HG03460 (cell line): Measurements from ENCODE around the gene DIAPH3.

Experiments used
- ATAC-seq: cut with Tn5 transposase; IDR thresholded peaks from one replicate; pipeline ENCODE4 v1.9.1; 2021; ENCODE audit not compliant: unreplicated experiment

The DIAPH3 gene

DNA sequence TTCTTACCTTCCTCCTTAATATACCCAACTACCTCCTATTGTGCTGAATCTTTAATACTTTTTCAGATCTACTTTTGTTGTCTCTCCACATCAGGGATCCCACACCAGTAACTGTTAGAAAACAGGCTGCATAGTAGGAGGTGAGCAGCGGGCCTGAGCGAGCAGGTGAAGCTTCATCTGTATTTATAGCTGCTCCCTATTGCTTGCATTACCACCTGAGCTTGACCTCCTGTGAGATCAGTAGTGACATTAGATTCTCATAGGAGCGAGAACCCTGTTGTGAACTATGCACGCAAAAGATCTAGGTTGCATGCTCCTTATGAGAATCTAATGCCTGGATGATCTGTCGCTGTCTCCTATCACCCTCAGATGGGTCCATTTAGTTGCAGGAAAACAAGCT lies 279.8 kb downstream of the DIAPH3 start:
- no peak for ATAC-seq

DNA sequence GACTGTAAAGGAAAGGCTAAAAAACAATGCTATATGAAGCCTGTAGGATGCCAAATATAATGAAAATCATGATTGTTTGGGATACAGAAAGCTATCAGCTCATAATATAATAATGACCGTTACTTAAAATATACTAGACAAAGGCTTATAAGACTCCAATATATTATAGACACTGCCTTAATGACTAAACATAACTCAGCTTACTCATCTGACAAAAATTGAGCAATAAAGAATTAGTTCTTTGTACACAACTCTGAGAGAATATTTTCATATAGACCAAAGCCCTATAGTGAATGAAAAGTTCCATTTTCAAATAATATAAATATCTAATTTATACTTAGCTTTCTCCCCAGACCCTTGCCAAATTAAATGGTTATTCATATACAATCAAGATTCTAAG lies 283.3 kb downstream of the DIAPH3 start:
- no peak for ATAC-seq

DNA sequence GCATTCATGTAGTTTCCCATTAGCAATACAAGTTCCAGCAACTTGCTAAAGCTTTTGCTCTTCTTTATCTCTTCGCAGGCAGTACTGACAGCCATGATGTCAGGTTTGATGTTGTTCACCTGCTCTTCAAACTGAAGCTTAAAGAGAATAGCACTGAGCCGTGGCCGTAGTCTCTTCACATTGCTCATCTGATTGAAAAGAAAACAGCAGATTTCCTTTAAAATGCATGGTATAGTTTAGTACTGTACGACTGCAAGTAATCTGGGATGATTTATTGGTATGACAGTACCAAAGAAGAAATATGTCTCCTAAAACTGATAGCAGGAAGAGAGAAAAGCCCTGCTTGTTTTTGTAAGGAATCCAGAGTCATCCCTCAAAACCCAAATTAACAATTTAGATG lies 284.4 kb downstream of the DIAPH3 start:
- no peak for ATAC-seq

DNA sequence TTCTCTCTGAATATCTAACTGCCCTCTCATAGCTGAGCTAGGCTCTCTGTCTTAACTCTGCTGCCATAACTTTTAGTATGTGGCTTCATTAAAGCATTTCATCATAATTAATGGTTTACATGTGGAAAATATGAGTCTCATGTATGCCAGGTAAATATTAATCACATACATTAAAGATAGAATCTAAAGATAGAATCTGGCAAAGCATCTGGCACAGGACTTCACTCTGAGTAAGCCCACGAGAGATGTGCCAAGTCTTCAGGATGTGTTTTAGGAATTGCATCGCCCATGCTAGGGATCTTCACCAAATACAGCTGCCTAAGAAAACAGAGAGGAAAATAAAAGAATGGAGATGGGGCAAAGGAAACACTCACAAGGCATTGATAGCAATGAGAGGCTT lies 285.8 kb downstream of the DIAPH3 start:
- ATAC-seq, result no peak

DNA sequence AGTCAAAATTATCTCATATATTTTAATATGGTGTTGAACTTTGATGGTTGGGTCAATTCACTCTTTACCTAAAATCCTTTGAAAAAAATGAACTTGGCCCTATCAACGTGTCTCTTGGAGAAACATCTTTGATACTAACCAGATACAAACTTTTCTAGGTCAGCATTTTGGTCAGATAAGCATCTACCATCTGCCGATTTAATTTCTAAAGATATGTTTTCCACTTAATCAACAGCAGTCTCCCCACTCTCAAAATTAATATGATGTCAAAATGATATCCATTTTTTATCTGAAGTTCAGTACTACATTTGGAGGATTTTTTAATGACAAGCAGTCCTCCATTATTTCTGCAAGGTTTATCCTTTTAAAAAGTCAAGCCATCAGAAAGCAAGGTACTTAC lies 288.8 kb downstream of the DIAPH3 start:
- no peak for ATAC-seq

DNA sequence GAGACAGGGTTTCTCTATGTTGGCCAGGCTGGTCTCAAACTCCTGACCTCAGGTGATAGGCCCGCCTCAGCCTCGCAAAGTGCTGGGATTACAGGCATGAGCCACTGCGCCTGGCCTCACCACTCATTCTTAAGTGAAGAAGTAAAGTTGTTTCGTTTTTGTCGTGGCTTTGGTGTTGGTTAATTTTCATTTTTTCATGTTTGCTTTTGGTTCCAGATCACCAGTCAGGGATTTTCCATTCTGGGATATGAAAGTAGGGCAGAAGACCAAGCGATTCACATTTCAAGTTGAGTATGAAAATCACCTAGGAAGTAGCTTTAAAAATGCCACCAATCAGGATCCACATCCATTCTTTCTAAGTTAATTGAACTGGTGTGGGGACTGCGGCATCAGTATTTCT lies 289.9 kb downstream of the DIAPH3 start:
- ATAC-seq, result no peak

DNA sequence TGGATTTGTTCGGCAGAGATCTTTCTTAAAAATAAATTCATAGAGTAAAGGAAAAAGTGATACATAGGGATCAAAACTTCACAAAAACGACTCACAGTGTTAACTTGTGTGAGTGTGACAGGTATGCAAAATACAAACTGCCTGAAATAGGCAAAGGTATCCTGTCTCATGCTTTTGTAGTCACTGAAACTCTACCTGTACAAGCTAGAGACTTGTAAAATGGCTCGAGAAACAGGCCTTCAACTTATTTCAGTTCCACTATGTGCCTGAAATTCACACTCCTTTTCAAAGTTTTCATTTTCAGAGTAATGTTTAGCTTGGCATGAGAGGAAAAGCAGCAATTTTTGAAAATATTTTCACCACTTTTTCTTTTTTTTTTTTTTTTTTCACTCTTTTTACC lies 290.4 kb downstream of the DIAPH3 start:
- ATAC-seq, result no peak

DNA sequence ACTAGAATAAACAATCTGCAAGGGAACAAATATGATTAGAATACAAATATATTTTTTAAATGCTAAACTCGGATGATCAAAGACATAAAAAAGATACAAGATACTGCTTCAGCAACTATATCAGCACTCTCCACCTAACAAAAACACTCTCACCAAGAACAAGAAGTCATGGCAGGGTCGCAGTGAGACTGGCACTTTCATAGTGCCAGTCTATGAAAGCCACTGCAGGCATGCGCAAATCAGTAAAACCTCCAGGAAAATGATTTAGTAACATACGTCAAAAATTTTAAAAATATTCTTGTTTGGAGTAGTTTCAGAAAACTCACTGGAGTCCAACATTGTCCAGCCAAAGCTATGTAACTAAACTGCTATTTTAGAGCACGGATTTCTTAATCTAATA lies 295.9 kb downstream of the DIAPH3 start:
- ATAC-seq, result no peak

DNA sequence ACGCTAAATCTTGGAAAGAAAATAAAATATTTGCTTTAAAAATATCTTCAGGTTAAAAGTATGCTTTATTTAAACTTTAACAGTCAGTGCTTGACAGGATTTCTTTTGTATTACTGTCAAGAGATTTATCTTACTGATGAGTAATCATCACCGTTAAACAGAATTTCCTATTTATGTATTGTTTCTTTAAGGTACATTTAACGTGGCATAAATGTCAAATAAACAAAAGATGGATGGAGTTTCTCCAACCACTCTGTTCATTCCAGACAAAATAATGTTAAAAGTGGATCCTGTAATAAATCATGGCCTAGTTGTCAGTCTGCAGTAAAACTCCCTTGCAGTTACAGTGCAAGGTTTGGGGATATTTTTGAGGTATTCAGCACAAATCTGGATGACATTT lies 298.3 kb downstream of the DIAPH3 start:
- ATAC-seq, result no peak

DNA sequence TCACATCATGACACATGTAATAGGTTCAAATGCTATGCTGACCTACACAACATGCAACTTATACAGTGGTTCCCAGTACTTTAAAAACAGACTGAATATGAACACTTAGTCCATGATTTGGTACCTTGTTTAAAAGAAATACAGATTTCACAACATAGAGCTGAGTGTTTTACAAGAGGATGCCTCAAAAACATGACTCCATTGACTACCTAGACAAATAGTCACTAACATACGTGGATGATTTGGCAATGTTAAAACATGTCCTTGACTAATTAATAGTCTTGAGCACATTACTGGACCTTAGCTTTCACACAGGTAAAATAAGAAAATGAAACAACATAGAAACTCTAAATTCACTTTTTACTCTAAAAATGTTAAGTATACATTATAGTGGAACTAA lies 300.1 kb downstream of the DIAPH3 start:
- ATAC-seq, result no peak

DNA sequence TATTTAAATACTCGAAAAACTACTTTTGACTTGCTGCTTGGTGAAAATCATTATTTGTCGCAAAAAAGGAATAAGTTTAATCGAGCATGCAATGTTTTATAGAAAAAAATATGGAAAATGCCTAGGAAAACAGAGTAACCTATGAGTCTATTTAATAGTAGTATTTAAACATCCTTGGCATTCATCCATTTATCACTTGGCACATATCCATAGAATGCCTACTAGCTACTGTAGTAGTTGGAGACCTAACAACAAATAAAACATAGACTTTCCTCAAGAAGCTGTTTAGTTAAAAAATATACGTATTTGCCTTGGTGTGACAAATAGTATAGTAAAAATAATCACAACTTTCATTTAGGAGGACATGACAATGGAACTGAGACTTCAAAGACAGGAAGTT lies 302.1 kb downstream of the DIAPH3 start:
- ATAC-seq, result no peak

DNA sequence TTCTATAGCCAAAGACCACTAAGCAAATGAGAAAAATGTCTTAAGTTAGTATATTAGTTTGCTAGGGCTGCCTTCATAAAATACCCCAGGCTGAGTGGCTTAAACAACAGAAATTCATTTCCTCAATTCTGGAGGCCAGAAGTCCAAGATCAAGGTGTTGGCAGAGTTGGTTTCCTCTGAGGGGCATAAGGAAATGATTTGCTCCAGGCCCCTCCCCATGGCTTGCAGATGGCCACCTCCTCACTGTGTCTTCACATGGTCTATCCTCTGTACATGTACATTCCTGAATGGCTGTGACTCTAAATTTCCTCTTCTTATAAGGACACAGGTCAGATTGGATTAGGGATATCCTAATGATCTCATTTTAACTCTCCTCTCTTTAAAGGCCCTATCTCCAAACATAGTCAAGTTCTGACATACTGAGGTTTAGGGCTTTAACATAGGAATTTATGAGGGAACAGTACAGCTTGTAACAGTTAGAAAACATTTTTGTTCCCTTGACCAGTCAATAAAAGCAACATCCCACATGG lies 307.4 kb downstream of the DIAPH3 start:
- no peak for ATAC-seq

DNA sequence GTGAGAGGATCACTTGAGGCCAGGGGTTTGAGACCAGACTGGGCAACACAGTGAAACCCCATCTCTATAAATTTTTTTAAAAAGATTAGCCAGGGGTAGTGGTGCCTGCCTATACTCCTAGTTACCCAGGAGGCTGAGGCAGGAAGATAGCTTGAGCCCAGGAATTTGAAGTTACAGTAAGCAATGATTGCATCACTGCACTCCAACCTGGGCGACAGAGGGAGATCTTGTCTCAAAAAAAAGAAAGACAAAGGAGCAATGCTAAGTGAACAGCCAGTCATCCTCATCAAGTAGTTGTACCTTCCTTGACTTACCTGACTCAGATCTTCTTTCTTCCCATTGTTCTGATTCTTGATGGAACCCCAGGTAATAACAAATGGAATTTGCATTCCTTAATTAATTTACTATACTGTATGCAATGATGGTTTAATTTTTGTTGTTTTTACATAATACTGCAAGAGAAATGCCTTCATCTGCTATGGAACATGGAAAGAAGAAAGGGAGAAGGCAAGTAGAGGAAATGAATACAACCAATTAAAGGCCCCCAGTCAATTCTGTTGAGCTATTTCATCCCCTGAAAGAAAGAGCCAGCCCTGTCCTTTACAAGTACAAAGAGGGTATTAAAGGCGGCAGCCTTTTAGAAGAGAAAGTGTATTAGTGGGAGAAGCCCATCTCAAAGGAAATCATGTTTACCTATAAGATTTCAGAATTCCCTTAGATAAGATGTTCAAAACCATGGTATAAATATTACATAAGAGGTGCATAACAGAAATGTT lies 316.7 kb downstream of the DIAPH3 start:
- ATAC-seq, result no peak

DNA sequence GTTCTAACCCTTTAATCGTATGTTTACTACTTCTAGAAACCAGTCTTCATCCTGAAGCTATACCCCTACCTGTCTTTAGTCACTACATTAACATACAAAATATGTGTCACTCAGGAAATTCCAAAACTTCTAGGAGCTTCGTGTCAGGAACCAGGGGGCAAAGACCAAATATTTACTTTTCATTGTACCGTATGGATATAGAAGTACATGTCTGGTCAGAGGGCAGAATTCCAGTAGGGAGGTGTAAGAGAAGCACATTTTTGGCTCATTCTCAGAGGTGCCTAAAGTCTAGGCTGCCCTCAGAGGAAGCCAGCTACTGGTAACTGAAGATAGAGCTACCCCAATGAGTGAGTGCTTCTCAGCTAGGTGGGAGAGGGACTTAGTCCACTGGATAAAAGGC lies 320.7 kb downstream of the DIAPH3 start:
- no peak for ATAC-seq

DNA sequence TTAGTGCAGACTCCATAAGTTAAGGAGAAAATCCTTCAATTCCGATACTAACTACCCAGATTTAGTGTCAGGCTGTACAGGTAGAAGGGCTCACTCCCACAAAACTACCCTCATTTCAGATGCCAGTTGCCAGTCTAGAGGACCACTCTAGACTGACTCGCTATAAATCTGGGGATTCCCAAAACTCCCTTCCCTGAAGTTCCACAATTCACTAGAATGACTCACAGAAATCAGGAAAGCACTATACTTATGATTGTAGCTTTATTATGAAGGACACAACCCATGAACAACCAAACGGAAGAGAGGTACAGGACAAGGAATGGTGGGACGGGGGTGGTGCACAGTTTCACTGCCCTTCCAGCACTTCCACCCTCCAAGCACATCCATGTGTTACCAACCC lies 321.2 kb downstream of the DIAPH3 start:
- ATAC-seq, result no peak

DNA sequence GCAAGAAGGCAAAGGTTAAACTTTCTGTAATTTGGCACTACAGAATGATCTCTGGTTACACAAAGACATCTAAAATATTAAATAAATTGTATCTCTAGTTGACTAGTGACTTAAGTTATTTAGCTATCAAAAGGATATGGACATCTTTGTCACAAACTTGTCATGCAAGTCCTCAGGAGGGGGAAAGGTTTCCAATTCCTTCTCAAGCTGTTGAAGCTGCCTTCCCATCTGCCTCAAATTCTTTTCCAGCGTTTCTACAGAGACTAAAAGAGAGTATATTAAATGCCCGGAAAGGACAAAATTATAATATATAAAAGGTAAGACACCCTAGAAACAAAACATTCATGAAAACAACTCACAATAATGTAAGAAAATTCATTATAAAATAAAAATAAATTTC lies 324.5 kb downstream of the DIAPH3 start:
- ATAC-seq, result no peak

DNA sequence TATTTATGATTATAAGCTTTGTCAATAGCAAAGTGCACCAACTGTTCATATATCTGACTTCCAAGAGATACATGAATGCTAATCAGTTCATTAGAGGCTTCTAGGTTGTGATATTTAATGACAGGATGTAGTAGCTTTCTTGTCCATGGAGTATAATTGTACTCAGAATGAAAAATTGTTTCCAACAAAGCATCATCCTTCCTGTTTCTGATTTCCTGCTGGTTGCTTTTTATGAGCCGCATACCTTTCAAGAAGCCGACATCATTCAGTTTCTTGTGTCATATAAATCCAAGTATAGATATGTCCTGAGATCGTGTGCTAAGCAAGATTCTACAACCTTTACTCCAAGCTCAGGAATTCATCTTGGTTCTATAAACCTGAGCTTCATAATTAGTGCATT lies 326.6 kb downstream of the DIAPH3 start:
- ATAC-seq, result no peak

DNA sequence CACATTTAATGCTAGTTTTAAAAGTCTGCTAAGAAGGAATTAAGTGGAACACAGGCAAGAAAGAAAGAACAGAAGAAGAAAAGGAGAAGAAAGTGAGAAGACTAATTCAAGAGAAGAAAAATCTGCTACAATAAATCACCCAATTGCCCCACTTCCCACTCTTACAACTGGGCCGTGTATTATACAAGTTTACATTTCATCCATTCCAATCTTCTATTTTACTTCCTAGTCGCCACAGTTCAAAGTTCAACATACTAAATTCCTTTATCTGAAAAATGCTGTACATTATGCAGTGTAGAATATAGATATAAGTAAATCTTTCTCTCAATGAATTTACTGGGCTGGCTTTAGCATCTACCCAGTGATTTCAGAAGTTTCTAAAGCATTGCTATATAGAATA lies 328.2 kb downstream of the DIAPH3 start:
- no peak for ATAC-seq

DNA sequence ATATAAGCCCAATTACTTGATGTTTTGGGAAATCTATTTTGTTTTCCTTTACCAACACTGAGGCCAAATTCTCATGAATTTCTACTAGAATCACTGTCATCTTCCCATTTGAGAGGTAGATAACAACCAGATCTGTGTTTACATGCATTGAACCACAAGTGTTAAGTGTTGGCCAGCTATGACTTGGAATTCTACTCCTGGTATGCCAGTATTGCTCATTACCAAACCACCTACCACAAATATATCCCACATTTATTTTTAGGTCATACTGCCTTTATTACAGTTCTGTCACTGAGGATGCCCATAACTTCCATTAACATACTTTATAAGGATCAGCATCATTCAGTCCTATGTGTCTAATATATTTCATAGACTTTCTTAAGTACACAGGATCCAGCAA lies 328.9 kb downstream of the DIAPH3 start:
- ATAC-seq, result no peak

DNA sequence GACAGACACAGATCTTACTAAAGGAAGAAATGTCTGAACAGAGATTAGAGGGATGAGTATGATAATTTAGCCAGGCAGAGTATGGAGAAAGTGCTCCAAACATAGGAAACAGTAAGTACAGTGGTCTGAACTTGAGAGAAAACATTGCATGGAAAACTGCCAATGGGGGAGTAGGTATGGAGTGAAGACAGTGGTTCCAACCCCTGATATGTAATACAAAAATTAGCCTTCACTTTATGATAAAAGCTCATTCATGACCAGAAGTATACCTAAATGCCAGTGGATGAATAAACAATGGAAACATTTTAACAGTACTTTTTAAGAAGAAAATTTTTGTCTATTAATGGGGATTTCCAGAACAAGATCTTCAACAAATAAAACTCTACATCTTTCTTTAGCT lies 334.0 kb downstream of the DIAPH3 start:
- ATAC-seq, result no peak

DNA sequence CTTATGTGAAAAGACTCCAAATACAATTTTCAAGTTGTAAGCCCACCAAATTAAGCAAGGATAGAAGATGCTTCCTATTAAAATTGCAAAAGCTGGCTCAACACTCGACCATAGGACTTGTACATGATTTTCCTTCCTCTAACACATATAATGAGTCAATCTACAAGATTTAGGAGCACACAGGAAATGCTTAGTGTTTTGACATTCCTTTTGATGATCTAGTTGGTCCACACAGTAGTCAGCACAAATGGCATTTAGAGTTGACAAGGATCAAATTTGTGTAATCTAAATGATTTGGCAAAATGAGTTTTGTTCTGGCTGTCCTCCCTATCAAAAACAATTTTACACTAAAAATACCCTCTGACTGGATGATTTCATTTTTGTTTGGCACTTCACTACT lies 340.2 kb downstream of the DIAPH3 start:
- ATAC-seq, result no peak

DNA sequence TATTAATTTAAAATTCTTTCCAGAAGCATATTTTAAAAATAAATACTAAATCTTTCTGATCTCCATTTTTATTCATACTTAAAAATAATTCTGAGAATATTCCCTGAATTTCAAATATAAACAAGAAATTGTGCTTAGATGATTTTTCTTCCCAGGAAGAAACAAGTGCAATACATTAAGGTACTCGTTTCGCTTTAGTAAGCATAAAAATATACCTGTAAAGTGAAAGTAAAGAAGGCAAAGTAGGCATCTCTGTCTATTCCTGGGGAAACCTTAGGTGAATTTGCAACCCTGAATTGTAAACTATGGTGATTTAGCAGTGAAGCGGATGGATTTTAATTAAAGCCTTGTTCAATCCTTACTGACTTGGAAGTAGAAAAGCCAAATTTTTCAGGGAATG lies 354.2 kb downstream of the DIAPH3 start:
- ATAC-seq, result no peak

DNA sequence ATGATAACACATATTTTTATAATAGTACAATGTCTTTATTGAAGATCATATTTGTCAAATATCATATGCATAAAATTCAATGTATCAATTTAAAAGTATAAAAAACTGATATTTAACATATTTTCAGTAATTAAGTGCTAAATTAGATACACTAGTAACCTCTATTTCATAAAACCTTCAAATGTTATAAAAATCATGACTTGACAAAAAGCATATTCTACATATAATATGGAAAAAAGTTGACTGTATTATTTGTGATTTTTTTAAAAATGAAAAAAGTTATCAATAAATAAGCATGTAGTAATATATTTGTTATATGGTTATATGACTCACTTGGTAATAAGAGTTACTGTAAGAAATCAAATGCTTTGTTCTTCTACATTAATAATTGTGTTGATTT lies 356.9 kb downstream of the DIAPH3 start:
- ATAC-seq, result no peak
